ENCODE results near the gene COBLL1.
"Not testable (repeated sequence)": the region's sequence is repeated elsewhere in the genome, so short reads cannot be mapped to it uniquely, and the experiment has no call there.

Gene COBLL1

GRCh38 chr2:164841719-164842623 lies at the start of gene COBLL1:
Gene COBLL1 (minus strand): TSS chr2:164841823. CDS start chr2:164841196, 627 bp downstream.
- peak; percentile 26 for DNase-seq

- no peak for DNase-seq
These were observed 48.9 kb upstream of the COBLL1 start for GRCh38 chr2:164890544-164890943.

- no peak for DNase-seq
These were observed 47.0 kb upstream of the COBLL1 start for GRCh38 chr2:164888592-164888991.

GRCh38 chr2:164887434-164888144 lies 46.0 kb upstream of the COBLL1 start:
- DNase-seq = no peak

GRCh38 chr2:164882276-164882675 lies 40.7 kb upstream of the COBLL1 start:
- no peak for DNase-seq

GRCh38 chr2:164881524-164881923 lies 39.9 kb upstream of the COBLL1 start:
- no peak for DNase-seq

- DNase-seq = no peak
These were observed 38.4 kb upstream of the COBLL1 start for GRCh38 chr2:164879901-164880535.

GRCh38 chr2:164877927-164878326 lies 36.3 kb upstream of the COBLL1 start:
- DNase-seq = no peak

GRCh38 chr2:164877169-164877568 lies 35.5 kb upstream of the COBLL1 start:
- no peak for DNase-seq

- DNase-seq = no peak
These were observed 33.9 kb upstream of the COBLL1 start for GRCh38 chr2:164875334-164876205.

GRCh38 chr2:164873210-164873908 lies 31.7 kb upstream of the COBLL1 start:
- no peak for DNase-seq

- DNase-seq = no peak
These were observed 29.8 kb upstream of the COBLL1 start for GRCh38 chr2:164871404-164871803.

GRCh38 chr2:164869420-164869772 lies 27.8 kb upstream of the COBLL1 start:
- no peak for DNase-seq

GRCh38 chr2:164868563-164869419 lies 27.2 kb upstream of the COBLL1 start:
- DNase-seq = no peak

- DNase-seq = no peak
These were observed 26.3 kb upstream of the COBLL1 start for GRCh38 chr2:164867779-164868397.

- DNase-seq = not testable (repeated sequence)
These were observed 24.8 kb upstream of the COBLL1 start for GRCh38 chr2:164866381-164866780.

GRCh38 chr2:164860694-164861042 lies 19.0 kb upstream of the COBLL1 start:
- DNase-seq = no peak

- not testable (repeated sequence) for DNase-seq
These were observed 18.5 kb upstream of the COBLL1 start for GRCh38 chr2:164859906-164860693.

- no peak for DNase-seq
These were observed 17.7 kb upstream of the COBLL1 start for GRCh38 chr2:164859251-164859818.
